ENCODE measurements around the gene H2BW1. TPM values are rescaled to one million over a fixed set of nuclear protein-coding genes. Genes with fewer than 3 reads are reported as not detected.
"Not testable (repeated sequence)": the region's sequence is repeated elsewhere in the genome, so short reads cannot be mapped to it uniquely, and the experiment has no call there.

The H2BW1 gene, protein sequence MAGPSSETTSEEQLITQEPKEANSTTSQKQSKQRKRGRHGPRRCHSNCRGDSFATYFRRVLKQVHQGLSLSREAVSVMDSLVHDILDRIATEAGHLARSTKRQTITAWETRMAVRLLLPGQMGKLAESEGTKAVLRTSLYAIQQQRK
- not detected in 2 replicates for total RNA-seq

GRCh38 chrX:104013606-104014005 is at the start of gene H2BW1:
Gene H2BW1, minus strand, starts transcription at chrX:104013708. Its CDS starts 132 bp downstream, at chrX:104013576.
- DNase-seq (ENCODE audit: low read depth in 2 of 2), result no peak

DNA sequence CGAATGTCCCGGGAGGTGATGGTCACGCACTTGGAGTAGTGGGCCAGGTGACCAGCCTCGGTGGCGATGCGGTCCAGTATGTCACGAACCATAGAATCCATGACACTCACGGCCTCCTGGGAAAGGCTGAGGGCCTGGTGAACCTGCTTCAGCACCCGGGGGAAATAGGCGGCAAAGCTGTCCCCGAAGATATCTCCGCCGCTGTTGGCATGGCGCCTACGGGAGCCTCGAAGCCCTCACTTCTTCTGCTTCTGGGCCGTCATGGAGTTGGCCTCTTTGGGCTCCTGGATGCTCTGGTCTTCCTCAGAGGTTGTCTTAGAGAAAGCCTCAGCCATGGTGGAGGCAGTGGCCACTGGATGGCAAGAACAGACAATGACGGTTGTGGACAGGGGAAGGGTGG is 49.1 kb upstream of the H2BW1 start:
- DNase-seq (ENCODE audit: low read depth in 2 of 2), result not testable (repeated sequence)

DNA sequence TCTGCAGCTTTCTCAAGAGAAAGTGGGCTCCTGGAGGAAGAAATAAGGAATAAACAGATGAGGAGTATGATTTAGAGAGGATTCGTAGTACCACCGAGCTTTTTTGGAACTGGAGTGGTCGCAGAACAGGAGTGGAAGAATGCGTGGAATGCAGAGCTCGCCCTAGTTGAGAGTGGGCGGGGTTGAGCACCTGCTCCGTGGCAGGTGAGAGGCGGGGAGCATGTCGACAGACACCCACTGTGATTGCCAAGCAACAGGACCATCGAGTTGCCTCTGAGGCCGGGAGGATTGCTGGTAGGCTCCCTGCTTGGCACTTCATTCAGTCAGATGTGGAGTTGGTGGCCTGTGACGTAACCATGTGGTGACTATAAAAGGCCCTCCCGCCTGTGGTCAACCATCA is 41.4 kb upstream of the H2BW1 start:
- DNase-seq (ENCODE audit: low read depth in 2 of 2), result not testable (repeated sequence)

- no peak for DNase-seq (ENCODE audit: low read depth in 2 of 2)
These were observed 33.7 kb upstream of the H2BW1 start for GRCh38 chrX:104047171-104047570.

GRCh38 chrX:104045642-104046041 is 32.1 kb upstream of the H2BW1 start:
- no peak for DNase-seq (ENCODE audit: low read depth in 2 of 2)

- no peak for DNase-seq (ENCODE audit: low read depth in 2 of 2)
These were observed 27.5 kb upstream of the H2BW1 start for GRCh38 chrX:104041003-104041402.

DNA sequence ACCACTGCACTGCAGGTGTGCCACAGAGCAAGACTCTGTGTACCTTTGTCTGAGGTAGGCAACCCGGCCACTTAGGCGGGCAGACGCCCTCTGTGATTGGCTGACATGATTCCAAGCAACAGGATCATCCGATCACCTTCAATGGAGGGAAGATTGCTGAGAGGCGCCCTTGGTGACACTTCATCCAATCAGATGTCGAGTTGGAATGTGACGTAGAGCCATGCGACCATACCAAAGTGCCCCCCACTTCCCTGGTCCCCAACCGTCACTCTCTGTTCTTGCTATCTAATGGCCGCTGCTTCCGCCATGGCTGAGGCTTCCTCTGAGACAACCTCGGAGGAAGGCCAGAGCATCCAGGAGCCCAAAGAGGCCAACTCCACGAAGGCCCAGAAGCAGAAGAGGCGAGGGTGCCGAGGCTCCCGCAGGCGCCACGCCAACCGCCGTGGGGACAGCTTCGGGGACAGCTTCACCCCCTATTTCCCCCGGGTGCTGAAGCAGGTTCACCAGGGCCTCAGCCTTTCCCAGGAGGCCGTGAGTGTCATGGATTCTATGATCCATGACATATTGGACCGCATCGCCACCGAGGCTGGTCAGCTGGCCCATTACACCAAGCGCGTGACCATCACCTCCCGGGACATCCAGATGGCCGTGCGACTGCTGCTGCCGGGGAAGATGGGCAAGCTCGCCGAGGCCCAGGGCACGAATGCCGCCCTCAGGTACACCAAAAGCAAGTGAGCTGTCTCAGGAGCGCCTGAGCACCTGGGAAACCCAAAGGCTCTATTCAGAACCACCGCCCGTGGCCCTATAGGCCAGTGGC is 26.4 kb upstream of the H2BW1 start, which contains the start of gene H2BW2:
TSS of gene H2BW2 (plus strand) at position 268 of the 817 bp plus-strand sequence. CDS start at position 307, 39 bp downstream.
- no peak for DNase-seq (ENCODE audit: low read depth in 2 of 2)

- DNase-seq (ENCODE audit: low read depth in 2 of 2), result no peak
These were observed 4.6 kb upstream of the H2BW1 start for GRCh38 chrX:104018126-104018525.

DNA sequence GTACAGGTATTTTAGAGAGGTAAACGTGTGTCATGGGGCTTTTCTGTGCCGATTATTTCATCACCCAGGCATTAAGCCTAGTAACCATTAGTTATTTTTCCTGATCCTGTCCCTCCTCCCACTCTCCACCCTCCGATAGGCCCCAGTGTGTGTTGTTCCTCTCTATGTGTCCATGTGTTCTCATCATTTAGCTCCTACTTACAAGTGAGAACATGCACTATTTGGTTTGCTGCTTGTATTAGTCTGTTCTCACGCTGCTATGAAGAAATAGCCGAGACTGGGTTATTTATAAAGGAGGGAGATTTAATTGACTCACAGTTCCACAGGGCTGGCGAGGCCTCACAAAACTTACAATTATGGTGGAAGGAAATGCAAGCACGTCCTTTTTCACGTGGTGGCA is 2.1 kb upstream of the H2BW1 start:
- not testable (repeated sequence) for DNase-seq (ENCODE audit: low read depth in 2 of 2)

DNA sequence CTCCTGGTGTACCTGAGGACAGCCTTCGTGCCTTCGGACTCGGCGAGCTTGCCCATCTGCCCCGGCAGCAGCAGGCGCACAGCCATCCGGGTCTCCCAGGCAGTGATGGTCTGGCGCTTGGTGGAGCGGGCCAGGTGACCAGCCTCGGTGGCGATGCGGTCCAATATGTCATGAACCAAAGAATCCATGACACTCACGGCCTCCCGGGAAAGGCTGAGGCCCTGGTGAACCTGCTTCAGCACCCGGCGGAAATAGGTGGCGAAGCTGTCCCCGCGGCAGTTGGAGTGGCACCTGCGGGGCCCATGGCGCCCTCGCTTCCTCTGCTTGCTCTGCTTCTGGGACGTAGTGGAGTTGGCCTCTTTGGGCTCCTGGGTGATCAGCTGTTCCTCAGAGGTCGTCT is 350 bp downstream of the H2BW1 start:
- DNase-seq (ENCODE audit: low read depth in 2 of 2), result no peak

DNA sequence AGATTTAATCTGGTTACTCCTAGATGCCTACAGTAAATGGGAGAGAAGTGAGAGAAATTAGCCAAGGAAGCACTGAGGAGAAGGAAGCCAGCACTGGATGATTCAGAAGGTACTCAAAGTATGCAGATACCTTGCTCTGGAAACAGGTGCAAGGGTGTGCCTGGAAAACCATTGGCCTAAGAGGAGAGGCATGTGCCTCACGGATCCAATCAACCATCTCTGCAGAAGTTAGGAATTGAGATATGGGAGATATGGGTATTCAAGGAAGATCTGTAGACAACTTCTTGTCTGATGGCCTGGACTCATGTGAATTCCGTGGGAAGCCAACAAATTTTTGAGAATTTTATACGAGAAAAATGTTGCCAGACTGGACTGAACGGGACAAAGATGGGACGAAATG is 4.7 kb downstream of the H2BW1 start:
- no peak for DNase-seq (ENCODE audit: low read depth in 2 of 2)

- no peak for DNase-seq (ENCODE audit: low read depth in 2 of 2)
These were observed 14.3 kb downstream of the H2BW1 start for GRCh38 chrX:103999234-103999633.

DNA sequence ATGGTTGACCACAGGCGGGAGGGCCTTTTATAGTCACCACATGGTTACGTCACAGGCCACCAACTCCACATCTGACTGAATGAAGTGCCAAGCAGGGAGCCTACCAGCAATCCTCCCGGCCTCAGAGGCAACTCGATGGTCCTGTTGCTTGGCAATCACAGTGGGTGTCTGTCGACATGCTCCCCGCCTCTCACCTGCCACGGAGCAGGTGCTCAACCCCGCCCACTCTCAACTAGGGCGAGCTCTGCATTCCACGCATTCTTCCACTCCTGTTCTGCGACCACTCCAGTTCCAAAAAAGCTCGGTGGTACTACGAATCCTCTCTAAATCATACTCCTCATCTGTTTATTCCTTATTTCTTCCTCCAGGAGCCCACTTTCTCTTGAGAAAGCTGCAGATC is 30.0 kb downstream of the H2BW1 start:
- not testable (repeated sequence) for DNase-seq (ENCODE audit: low read depth in 2 of 2)

DNA sequence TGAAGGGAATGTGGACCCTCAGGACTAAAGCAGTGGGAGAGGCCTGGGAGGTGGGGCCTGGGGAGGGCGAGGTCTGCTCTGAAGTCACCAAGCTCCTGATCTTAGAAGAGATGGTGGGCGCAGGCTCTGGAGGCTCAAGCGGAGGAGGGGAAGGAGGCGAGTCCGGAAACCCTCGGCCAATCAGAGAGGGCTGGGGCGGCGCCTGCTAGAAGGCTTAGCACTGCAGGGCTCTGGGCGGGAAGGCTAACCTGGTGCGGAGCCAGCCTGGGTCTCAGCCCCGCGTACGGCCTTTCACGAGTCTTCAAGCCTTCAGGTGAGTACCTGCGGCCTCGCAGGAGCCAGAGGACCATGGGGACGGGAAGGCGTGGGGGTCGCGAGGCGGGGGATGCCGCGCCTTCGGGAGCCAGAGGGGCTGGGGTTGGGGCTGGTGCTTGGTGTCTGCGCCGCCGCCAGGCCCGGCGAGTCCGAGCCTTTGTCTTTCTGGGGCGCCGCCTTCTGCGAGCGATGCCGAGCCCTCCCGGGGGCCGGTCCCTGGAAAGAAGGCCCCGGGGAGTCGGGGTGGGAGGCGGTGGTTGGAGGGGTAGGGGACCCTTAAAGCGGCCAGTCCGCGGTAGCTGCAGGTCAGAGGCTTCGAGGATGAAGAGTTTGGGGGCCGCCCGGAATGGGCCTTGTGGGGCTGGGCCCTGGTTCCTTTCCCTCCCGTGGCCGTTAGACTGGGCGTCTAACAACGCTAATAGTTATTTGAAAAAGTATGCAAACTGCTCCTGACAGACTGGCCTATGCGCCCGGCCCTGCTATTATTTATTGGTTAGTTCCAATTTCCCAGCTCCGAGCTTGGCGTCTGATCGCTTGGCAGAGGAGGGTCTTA is 50.9 kb downstream of the H2BW1 start, which contains the start of gene TMSB15B:
TSS of gene TMSB15B (plus strand) at position 217 of the 868 bp plus-strand sequence.
- DNase-seq (ENCODE audit: low read depth in 2 of 2), result not testable (repeated sequence)

Other genes with a start within 250 kb of the H2BW1 start
- 0.65 TPM in 1 of 2 replicates, not detected in the other for gene PLP1, start 236.9 kb downstream of the H2BW1 start, total RNA-seq
- 0.60 and 0.65 TPM in 2 replicates for gene RAB9B, start 181.5 kb downstream of the H2BW1 start, total RNA-seq
- 3.1 and 3.6 TPM in 2 replicates for gene TMSB15B, start 51.1 kb downstream of the H2BW1 start, total RNA-seq
- not detected in 2 replicates for gene H2BW2, start 26.2 kb upstream of the H2BW1 start, total RNA-seq
- gene TMSB15C, start 62.5 kb upstream of the H2BW1 start, total RNA-seq, result 6.1 and 8.3 TPM in 2 replicates
- gene ZCCHC18, start 98.8 kb upstream of the H2BW1 start, total RNA-seq, result 0.87 and 1.4 TPM in 2 replicates
- gene SLC25A53, start 143.3 kb upstream of the H2BW1 start, total RNA-seq, result 7.0 and 11.9 TPM in 2 replicates
- 19.6 and 22.4 TPM in 2 replicates for gene FAM199X, start 152.7 kb upstream of the H2BW1 start, total RNA-seq
- 2.6 TPM in 1 of 2 replicates, not detected in the other for gene ESX1, start 241.2 kb upstream of the H2BW1 start, total RNA-seq